OCI-LY3 (cell line): ENCODE data around the gene TNFAIP8L3.

Source experiments
- H2AFZ ChIP-seq: fragments of 200-600, 300-600 bp; shearing (Covaris generic); 2 replicates; pipeline ENCODE4 v1.6.0; 2014; ENCODE audit warnings: antibody characterized with exemption, low read depth, low read length
- H3K27ac ChIP-seq: fragments of 200-600, 300-600 bp; sonication (generic); 2 replicates; pipeline ENCODE4 v1.5.1; 2014; ENCODE audit warnings: mild to moderate bottlenecking, low read length, moderate library complexity, mixed read lengths
- H3K27me3 ChIP-seq: fragments of 200-600, 300-600 bp; sonication (generic); 2 replicates; pipeline ENCODE4 v1.6.1; 2014; ENCODE audit warnings: low read depth, low read length, mixed read lengths
- H3K36me3 ChIP-seq: fragments of 200-600, 300-600 bp; sonication (generic); replicated peaks from 2 replicates; pipeline ENCODE3; 2014; ENCODE audit warnings: low read depth, low read length, mixed read lengths
- H3K4me1 ChIP-seq: fragments of 300-600, 200-600 bp; sonication (generic); 2 replicates; pipeline ENCODE4 v1.6.1; 2014; ENCODE audit warnings: low read length, mixed read lengths
- H3K4me2 ChIP-seq: fragments of 200-600, 300-600 bp; sonication (generic); 2 replicates; pipeline ENCODE4 v1.6.1; 2014; ENCODE audit warnings: low read length, mixed read lengths
- H3K4me3 ChIP-seq: fragments of 300-600, 200-600 bp; sonication (generic); 2 replicates; pipeline ENCODE4 v1.5.1; 2014; ENCODE audit warnings: antibody characterized with exemption, mild to moderate bottlenecking, low read length, moderate library complexity
- H3K79me2 ChIP-seq: fragments of 300-600, 200-600 bp; shearing (Covaris generic); 2 replicates; pipeline ENCODE4 v1.6.1; 2014; ENCODE audit warnings: mild to moderate bottlenecking, low read length, mixed read lengths
- H3K9ac ChIP-seq: fragments of 300-600, 200-600 bp; shearing (Covaris generic); 2 replicates; pipeline ENCODE4 v1.6.0; 2014; ENCODE audit warnings: mild to moderate bottlenecking, low read length, moderate library complexity
- H3K9me3 ChIP-seq: fragments of 200-600, 300-600 bp; shearing (Covaris generic); 2 replicates; pipeline ENCODE4 v1.6.1; 2014; ENCODE audit warnings: low read length, mixed read lengths; ENCODE audit not compliant: insufficient read depth
- H4K20me1 ChIP-seq: fragments of 200-600, 300-600 bp; sonication (generic); 2 replicates; pipeline ENCODE4 v1.6.1; 2016; ENCODE audit warnings: low read length, mixed read lengths; ENCODE audit not compliant: insufficient read depth
- EZH2phosphoT487 ChIP-seq: fragments of 200-600 bp; shearing (Covaris generic); IDR thresholded peaks from 2 replicates; pipeline ENCODE4 v1.6.1; 2018; ENCODE audit warnings: antibody characterized with exemption, mixed run types, low read depth
- TF ChIP-seq, protein P1 (sequence below): fragments of 200-600, 300-600 bp; sonication (generic); IDR thresholded peaks from 2 replicates; pipeline ENCODE4 v1.5.1; 2014; ENCODE audit warnings: antibody characterized with exemption, low read length, low read depth

The TNFAIP8L3 gene

DNA sequence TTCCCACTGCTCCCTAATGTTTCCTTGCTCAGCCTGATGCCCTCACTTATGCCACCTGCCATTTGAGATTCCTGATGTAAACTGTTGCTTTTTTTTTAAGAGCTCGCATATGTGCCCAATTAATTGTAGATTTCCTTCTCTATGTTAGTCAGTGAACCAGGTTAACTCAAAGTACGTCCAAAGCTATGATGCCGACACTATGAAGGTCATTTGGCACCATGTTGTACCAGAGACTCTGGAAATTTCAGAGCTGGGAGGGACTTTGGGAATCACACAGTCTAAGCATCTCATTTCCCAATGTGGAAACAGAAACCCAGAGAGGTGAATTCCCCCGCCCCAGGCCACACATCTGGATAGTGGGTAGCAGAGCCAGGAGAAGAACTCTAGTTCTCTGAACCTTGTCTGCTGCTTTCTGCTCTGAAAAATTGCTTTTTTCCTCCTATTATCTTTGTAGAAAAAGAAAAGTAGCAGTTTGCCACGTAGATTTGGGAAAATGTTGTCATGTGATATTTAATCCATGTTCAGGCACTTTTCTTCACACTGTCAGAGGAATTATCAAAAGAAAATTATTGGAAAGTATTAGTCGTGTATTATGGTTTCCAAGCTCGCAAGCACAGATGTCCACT, 38.5 kb upstream of the TNFAIP8L3 start:
- Histone ChIP-seq H3K27ac (no peak overlapping the region), H3K36me3 (no peaks in the 10 kb centered on the region), H4K20me1 (no peaks in the 10 kb centered on the region), H3K27me3 (no peaks in the 10 kb centered on the region), H3K79me2 (no peaks in the 10 kb centered on the region), H3K4me2 (no peak overlapping the region), H3K9ac (no peak overlapping the region), H3K4me3 (no peak overlapping the region), H3K9me3 (no peaks in the 10 kb centered on the region), H3K4me1 (peaks cover 5% of the 10 kb centered on the region; the same call in 1 of the 2 replicates), H2AFZ (no peak overlapping the region)
- TF ChIP-seq, protein P1, sequence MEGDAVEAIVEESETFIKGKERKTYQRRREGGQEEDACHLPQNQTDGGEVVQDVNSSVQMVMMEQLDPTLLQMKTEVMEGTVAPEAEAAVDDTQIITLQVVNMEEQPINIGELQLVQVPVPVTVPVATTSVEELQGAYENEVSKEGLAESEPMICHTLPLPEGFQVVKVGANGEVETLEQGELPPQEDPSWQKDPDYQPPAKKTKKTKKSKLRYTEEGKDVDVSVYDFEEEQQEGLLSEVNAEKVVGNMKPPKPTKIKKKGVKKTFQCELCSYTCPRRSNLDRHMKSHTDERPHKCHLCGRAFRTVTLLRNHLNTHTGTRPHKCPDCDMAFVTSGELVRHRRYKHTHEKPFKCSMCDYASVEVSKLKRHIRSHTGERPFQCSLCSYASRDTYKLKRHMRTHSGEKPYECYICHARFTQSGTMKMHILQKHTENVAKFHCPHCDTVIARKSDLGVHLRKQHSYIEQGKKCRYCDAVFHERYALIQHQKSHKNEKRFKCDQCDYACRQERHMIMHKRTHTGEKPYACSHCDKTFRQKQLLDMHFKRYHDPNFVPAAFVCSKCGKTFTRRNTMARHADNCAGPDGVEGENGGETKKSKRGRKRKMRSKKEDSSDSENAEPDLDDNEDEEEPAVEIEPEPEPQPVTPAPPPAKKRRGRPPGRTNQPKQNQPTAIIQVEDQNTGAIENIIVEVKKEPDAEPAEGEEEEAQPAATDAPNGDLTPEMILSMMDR = 0 out of 2 replicates have a peak, but pooled peaks have one; percentile 2
- no peak for TF ChIP-seq EZH2phosphoT487

DNA sequence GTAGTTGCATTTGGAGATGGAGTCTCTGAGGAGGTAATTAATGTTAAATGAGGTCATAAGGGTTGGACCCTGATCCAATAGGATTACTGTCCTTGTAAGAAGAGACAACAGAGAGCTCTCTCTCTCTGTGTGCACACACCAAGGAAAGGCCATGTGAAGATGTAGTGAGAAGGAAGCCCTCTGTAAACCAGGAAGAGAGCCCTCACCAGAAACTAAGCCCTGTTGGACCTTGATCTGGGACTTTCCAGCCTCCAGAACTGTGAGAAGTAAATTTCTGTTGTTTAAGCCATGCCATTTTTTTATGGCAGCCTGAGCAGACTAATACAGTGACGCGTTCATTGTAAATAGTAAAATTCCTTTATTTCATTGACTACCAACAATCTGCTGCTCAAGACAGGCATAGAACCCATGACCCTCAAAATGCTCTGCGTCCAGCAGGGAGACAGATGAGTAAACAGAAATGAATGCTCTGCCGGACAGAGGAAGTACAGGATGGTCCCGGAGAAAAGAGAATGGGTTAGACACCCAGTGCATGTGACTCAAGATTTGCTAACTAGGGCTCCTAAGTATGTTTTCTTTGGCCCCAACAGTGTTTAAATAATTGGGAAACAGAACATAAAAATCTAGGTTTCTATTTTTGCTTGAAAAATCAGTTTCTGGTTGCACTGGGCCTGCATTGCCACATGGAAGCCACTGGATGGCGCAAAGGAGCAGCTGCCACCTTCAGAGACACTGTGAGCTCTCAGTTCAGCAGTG, 37.9 kb upstream of the TNFAIP8L3 start:
- H3K79me2 ChIP-seq = no peaks in the 10 kb centered on the region
- H3K9ac ChIP-seq = no peak overlapping the region
- H2AFZ ChIP-seq = peak overlapping the region; percentile 57; the same call in 1 of the 2 replicates
- TF ChIP-seq EZH2phosphoT487 = no peak
- TF ChIP-seq, protein P1 = peak; percentile 93
- no peak overlapping the region for H3K27ac ChIP-seq
- no peaks in the 10 kb centered on the region for H4K20me1 ChIP-seq
- H3K36me3 ChIP-seq = no peaks in the 10 kb centered on the region
- peaks cover 5% of the 10 kb centered on the region; the same call in 1 of the 2 replicates for H3K4me1 ChIP-seq
- H3K27me3 ChIP-seq = no peaks in the 10 kb centered on the region
- no peak overlapping the region for H3K4me2 ChIP-seq
- H3K9me3 ChIP-seq = no peaks in the 10 kb centered on the region
- no peak overlapping the region for H3K4me3 ChIP-seq

DNA sequence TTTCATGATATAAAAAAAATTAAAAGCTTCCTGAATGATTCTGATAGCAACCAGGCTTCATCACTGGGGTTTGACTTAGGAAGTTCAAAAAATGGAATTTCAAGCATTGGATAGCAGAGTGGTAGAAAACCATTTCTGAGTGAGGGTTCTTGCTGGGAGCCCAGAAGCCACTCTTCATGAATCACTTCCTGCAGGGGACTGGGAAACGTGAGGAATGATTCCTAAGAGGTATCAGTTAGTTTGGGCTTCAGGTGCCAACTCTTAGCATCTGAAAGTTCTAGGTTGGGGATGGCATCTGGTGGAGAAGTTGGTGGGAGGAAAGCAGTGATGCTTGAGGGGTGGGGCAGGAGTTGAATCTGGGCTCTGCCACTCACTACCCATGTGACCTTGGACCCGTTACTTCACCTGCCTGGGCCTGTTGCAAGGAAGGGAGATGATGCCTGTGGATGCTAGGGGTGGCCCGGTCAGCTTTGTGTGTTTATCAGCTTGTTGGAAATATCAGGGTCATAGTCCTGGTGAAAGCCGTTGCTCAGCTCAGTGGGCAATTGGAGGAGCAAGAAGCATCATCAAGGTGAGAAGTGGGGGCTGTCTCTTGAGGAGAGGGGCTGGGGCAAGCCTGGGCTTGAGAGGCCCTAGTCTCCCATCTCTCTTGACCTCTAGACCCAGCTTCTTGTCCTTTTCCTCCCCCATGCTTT, 37.0 kb upstream of the TNFAIP8L3 start:
- Histone ChIP-seq H3K4me1 (no peaks in the 10 kb centered on the region), H3K4me3 (no peak overlapping the region), H3K4me2 (no peak overlapping the region), H3K27ac (no peak overlapping the region), H3K9me3 (no peaks in the 10 kb centered on the region), H4K20me1 (no peaks in the 10 kb centered on the region), H3K27me3 (no peaks in the 10 kb centered on the region), H3K36me3 (no peaks in the 10 kb centered on the region), H3K9ac (no peak overlapping the region), H3K79me2 (no peaks in the 10 kb centered on the region), H2AFZ (peak overlapping the region; percentile 57; the same call in 1 of the 2 replicates)
- TF ChIP-seq, protein P1 = no peak
- no peak for TF ChIP-seq EZH2phosphoT487

DNA sequence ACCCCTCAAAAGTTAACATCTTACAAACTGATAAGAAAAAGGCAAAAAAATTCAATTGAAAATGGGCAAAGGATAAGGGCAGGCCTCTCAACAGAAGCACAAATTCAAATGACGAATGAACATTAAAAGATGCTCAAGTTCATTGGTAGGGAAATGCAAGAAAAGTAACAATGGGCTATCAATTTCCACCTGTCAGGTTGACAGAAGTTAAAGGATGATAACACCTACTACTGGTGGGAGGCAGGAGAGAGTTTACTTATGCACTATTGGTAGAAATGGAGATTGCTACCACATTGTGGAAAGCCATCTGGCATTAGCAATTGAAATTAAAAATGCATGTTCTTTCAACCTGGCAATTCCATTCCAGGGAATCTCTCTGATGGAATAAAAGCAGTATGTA, 35.6 kb upstream of the TNFAIP8L3 start:
- Histone ChIP-seq H3K9me3 (no peaks in the 10 kb centered on the region), H3K27me3 (no peaks in the 10 kb centered on the region), H3K4me1 (no peaks in the 10 kb centered on the region), H3K36me3 (no peaks in the 10 kb centered on the region), H2AFZ (no peak overlapping the region), H3K9ac (no peak overlapping the region), H3K79me2 (no peaks in the 10 kb centered on the region), H3K27ac (no peak overlapping the region), H3K4me2 (no peak overlapping the region), H4K20me1 (no peaks in the 10 kb centered on the region), H3K4me3 (no peak overlapping the region)
- TF ChIP-seq, protein P1 = no peak
- no peak for TF ChIP-seq EZH2phosphoT487
